H4 (cell line): ENCODE data around the gene SYNGR3. TPM values are rescaled to one million over a fixed set of nuclear protein-coding genes. Genes with fewer than 3 reads are reported as not detected.
"Not testable (repeated sequence)": the region's sequence is repeated elsewhere in the genome, so short reads cannot be mapped to it uniquely, and the experiment has no call there.

ENCODE experiments used
- DNase-seq: peaks from one replicate; pipeline ENCODE4 v3.0.0-alpha.2; 2015; ENCODE audit warnings: low spot score
- total RNA-seq: library from RNA; depleted of rRNA; stranded (reverse); fragments of >200 nt; shearing (Covaris generic); gene quantifications from 2 replicates; pipeline ENCODE4 v1.2.3, GENCODE V29; 2014

SYNGR3 gene
- total RNA-seq, 1 experiment from 2014 or later: 3.4 TPM

- DNase-seq: no peak
These were observed 39.0 kb downstream of the SYNGR3 start for GRCh38 chr16:2028620-2029220.

- no peak for DNase-seq
These were observed 39.6 kb downstream of the SYNGR3 start for GRCh38 chr16:2029350-2029749.

- no peak for DNase-seq
These were observed 40.3 kb downstream of the SYNGR3 start for GRCh38 chr16:2030036-2030435.

GRCh38 chr16:2031081-2031577 is 41.4 kb downstream of the SYNGR3 start:
- DNase-seq: no peak

- no peak for DNase-seq
These were observed 42.7 kb downstream of the SYNGR3 start for GRCh38 chr16:2032285-2033056.

GRCh38 chr16:2033057-2033908 is 43.5 kb downstream of the SYNGR3 start:
- peak; percentile 64 for DNase-seq

GRCh38 chr16:2033909-2034695 is 44.3 kb downstream of the SYNGR3 start:
- DNase-seq: not testable (repeated sequence)

- DNase-seq: no peak
These were observed 45.1 kb downstream of the SYNGR3 start for GRCh38 chr16:2034696-2035430.

- peak; percentile 87 for DNase-seq
These were observed 45.8 kb downstream of the SYNGR3 start for GRCh38 chr16:2035431-2036199.

GRCh38 chr16:2036200-2036966 is 46.6 kb downstream of the SYNGR3 start:
- DNase-seq: no peak

- DNase-seq: no peak
These were observed 47.3 kb downstream of the SYNGR3 start for GRCh38 chr16:2037115-2037514.

GRCh38 chr16:2037647-2038381 is 48.0 kb downstream of the SYNGR3 start:
- DNase-seq: no peak

GRCh38 chr16:2038382-2039231 is 48.8 kb downstream of the SYNGR3 start:
- no peak for DNase-seq

GRCh38 chr16:2039274-2040031 is 49.7 kb downstream of the SYNGR3 start:
- peak; percentile 90 for DNase-seq

- DNase-seq: no peak
These were observed 50.4 kb downstream of the SYNGR3 start for GRCh38 chr16:2040041-2040786.
